Panc1 (cell line): Measurements from ENCODE around the gene RPS17.
"Not testable (repeated sequence)": the region's sequence is repeated elsewhere in the genome, so short reads cannot be mapped to it uniquely, and the experiment has no call there.

Source experiments
- CTCF ChIP-seq: fragments of 450-650 bp; IDR thresholded peaks from 2 replicates; pipeline ENCODE4 v1.5.1; 2017; ENCODE audit warnings: mild to moderate bottlenecking
- POLR2AphosphoS5 ChIP-seq: IDR thresholded peaks from 2 replicates; pipeline ENCODE4 v1.6.1; 2012; ENCODE audit warnings: mild to moderate bottlenecking, low read depth, low read length, moderate library complexity
- REST ChIP-seq, 2 experiments: IDR thresholded peaks; 2 replicates each; pipeline ENCODE4 v1.6.1; 2011 to 2012; ENCODE audit warnings: low read depth in 2 of 2, control low read depth in 1 of 2, low read length in 1 of 2, mild to moderate bottlenecking in 1 of 2, moderate library complexity in 1 of 2; ENCODE audit not compliant: insufficient read depth in 1 of 2
- SIN3A ChIP-seq: IDR thresholded peaks from 2 replicates; pipeline ENCODE4 v1.6.1; 2012; ENCODE audit warnings: low read depth, mild to moderate bottlenecking, low read length, moderate library complexity, borderline replicate concordance; ENCODE audit not compliant: insufficient read depth

- TF ChIP-seq SIN3A; CTCF; REST (IDR thresholded peaks at IDR 0.05; ENCODE audit: insufficient read depth in 1 of 2, low read depth in 2 of 2, low read length in 1 of 2); POLR2AphosphoS5: not testable (repeated sequence)
These were observed 32.6 kb downstream of the RPS17 start for GRCh38 chr15:82507693-82508092.
